GM23338 (cell line): Measurements from ENCODE around the gene IL20RB. TPM values are rescaled to one million over a fixed set of nuclear protein-coding genes. Genes with fewer than 3 reads are reported as not detected.
"Not testable (repeated sequence)": the region's sequence is repeated elsewhere in the genome, so short reads cannot be mapped to it uniquely, and the experiment has no call there.

ENCODE experiments used
- ATAC-seq: fragments of 200-7000 bp; cut with Tn5 transposase; 3 replicates; pipeline ENCODE4 v1.9.1; 2020
- DNase-seq: peaks from one replicate; pipeline ENCODE4 v3.0.0-alpha.2; 2015; ENCODE audit warnings: low spot score
- H2AFZ ChIP-seq: fragments of 200-600 bp; sonication (generic); 2 replicates; pipeline ENCODE4 v1.8.0; 2016; ENCODE audit warnings: antibody characterized with exemption, mild to moderate bottlenecking, moderate library complexity
- H3F3A ChIP-seq: fragments of 200-600 bp; sonication (generic); replicated peaks from 2 replicates; pipeline ENCODE4 v1.8.0; 2017; ENCODE audit warnings: antibody characterized with exemption, mixed run types, low read depth
- H3K27ac ChIP-seq: fragments of 200-600 bp; sonication (generic); 2 replicates; pipeline ENCODE4 v1.6.1; 2016; ENCODE audit warnings: low read depth
- H3K27me3 ChIP-seq: fragments of 200-600 bp; sonication (generic); 2 replicates; pipeline ENCODE4 v1.8.0; 2016; ENCODE audit warnings: mild to moderate bottlenecking, mixed run types, moderate library complexity; ENCODE audit not compliant: insufficient read depth
- H3K36me3 ChIP-seq: fragments of 200-600 bp; sonication (generic); 2 replicates; pipeline ENCODE4 v1.8.0; 2016; ENCODE audit warnings: mild to moderate bottlenecking; ENCODE audit not compliant: insufficient read depth
- H3K4me1 ChIP-seq: fragments of 200-600 bp; sonication (generic); 2 replicates; pipeline ENCODE4 v1.8.0; 2016; ENCODE audit warnings: mild to moderate bottlenecking, moderate library complexity; ENCODE audit not compliant: insufficient read depth
- H3K4me2 ChIP-seq: fragments of 200-600 bp; sonication (generic); 2 replicates; pipeline ENCODE4 v1.7.1; 2017; ENCODE audit warnings: mixed run types
- H3K4me3 ChIP-seq: fragments of 200-600 bp; sonication (generic); 2 replicates; pipeline ENCODE4 v1.6.1; 2016; ENCODE audit warnings: mixed run types
- H3K79me2 ChIP-seq: fragments of 200-600 bp; sonication (generic); replicated peaks from 2 replicates; pipeline ENCODE4 v1.8.0; 2017; ENCODE audit warnings: mild to moderate bottlenecking; ENCODE audit not compliant: insufficient read depth
- H3K9me2 ChIP-seq: fragments of 200-600 bp; sonication (generic); 2 replicates; pipeline ENCODE4 v1.8.0; 2017; ENCODE audit not compliant: insufficient read depth
- H4K20me1 ChIP-seq: fragments of 200-600 bp; sonication (generic); replicated peaks from 2 replicates; pipeline ENCODE4 v1.8.0; 2017; ENCODE audit warnings: mild to moderate bottlenecking; ENCODE audit not compliant: insufficient read depth
- H3K27ac Mint-ChIP-seq: 2 replicates; pipeline ENCODE4 v1.8.0; 2020; ENCODE audit warnings: inconsistent platforms, mild to moderate bottlenecking, moderate library complexity, mixed read lengths
- H3K27me3 Mint-ChIP-seq: 3 replicates; pipeline ENCODE4 v1.8.0; 2022; ENCODE audit warnings: low read depth, mild to moderate bottlenecking, moderate library complexity, mixed read lengths, inconsistent platforms; ENCODE audit not compliant: insufficient read depth, poor library complexity
- H3K36me3 Mint-ChIP-seq: 3 replicates; pipeline ENCODE4 v1.8.0; 2021; ENCODE audit warnings: low read depth, mild to moderate bottlenecking, inconsistent platforms, moderate library complexity, mixed read lengths
- H3K4me1 Mint-ChIP-seq: 3 replicates; pipeline ENCODE4 v1.8.0; 2020; ENCODE audit warnings: mild to moderate bottlenecking, inconsistent platforms, mixed read lengths
- H3K4me3 Mint-ChIP-seq: 3 replicates; pipeline ENCODE4 v1.8.0; 2021; ENCODE audit warnings: moderate library complexity, mild to moderate bottlenecking, inconsistent platforms, mixed read lengths
- H3K9me3 Mint-ChIP-seq: 3 replicates; pipeline ENCODE4 v1.8.0; 2020; ENCODE audit warnings: moderate library complexity, mild to moderate bottlenecking, inconsistent platforms, mixed read lengths
- EZH2 ChIP-seq: fragments of 200-600 bp; sonication (generic); IDR thresholded peaks from one replicate; pipeline ENCODE4 v1.8.0; 2017; ENCODE audit warnings: antibody characterized with exemption, mild to moderate bottlenecking, low read depth; ENCODE audit not compliant: unreplicated experiment
- EZH2phosphoT487 ChIP-seq: fragments of 200-600 bp; sonication (generic); IDR thresholded peaks from one replicate; pipeline ENCODE4 v1.8.1; 2018; ENCODE audit warnings: antibody characterized with exemption; ENCODE audit not compliant: unreplicated experiment
- NANOG ChIP-seq: IDR thresholded peaks from 2 replicates; pipeline ENCODE4 v1.6.1; 2016; ENCODE audit warnings: antibody characterized with exemption, borderline replicate concordance
- POLR2AphosphoS5 ChIP-seq: IDR thresholded peaks from 2 replicates; pipeline ENCODE4 v1.6.1; 2016; ENCODE audit warnings: antibody characterized with exemption, low read depth
- ZNF331 ChIP-seq: fragments of 250-450 bp; sonication (Bioruptor Pico); IDR thresholded peaks from 2 replicates; pipeline ENCODE4 v1.5.0; 2020; ENCODE audit warnings: low read depth, mild to moderate bottlenecking, moderate library complexity
- polyA plus RNA-seq: library from polyadenylated mRNA; unstranded; fragments of >200 nt; fragmentation: Nextera tagmentation; extraction: Ambion mirVana; gene quantifications from 2 replicates; pipeline ENCODE4 v1.2.1, GENCODE V29; 2016
- total RNA-seq: library from RNA; depleted of rRNA; stranded (reverse); fragments of >200 nt; shearing (Covaris generic); gene quantifications from 2 replicates; pipeline ENCODE4 v1.2.3, GENCODE V29; 2014
- TF ChIP-seq, protein P1 (sequence below): fragments of 250-450 bp; sonication (Bioruptor Pico); IDR thresholded peaks from 2 replicates; pipeline ENCODE4 v1.5.0; 2020; ENCODE audit warnings: mild to moderate bottlenecking, moderate library complexity

IL20RB gene
- total and polyA plus RNA-seq, 2 experiments from 2014 or later = 1.7 to 4.6 TPM

DNA sequence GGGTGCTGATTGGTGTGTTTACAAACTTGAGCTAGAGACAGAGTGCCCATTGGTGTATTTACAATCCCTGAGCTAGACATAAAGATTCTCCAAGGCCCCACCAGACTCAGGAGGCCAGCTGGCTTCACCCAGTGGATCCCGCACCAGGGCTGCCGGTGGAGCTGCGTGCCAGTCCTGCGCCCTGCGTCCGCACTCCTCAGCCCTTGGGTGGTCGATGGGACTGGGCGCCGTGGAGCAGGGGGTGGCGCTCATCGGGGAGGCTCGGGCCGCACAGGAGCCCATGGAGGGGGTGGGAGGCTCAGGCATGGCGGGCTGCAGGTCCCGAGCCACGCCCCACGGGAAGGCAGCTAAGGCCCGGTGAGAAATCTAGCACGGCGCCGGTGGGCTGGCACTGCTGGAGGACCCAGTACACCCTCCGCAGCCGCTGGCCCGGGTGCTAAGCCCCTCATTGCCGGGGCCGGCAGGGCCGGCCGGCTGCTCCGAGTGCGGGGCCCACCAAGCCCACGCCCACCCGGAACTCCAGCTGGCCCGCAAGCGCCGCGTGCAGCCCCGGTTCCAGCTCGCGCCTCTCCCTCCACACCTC lies 29.7 kb downstream of the IL20RB start:
- not testable (repeated sequence) for DNase-seq, H4K20me1 ChIP-seq, H3K27ac Mint-ChIP-seq, H3K4me3 Mint-ChIP-seq, H3K4me1 Mint-ChIP-seq, H3K27me3 Mint-ChIP-seq, H3K36me3 ChIP-seq, H3F3A ChIP-seq, H3K27ac ChIP-seq, H3K9me2 ChIP-seq, H3K4me2 ChIP-seq, H3K79me2 ChIP-seq, H3K4me3 ChIP-seq, ATAC-seq, H3K4me1 ChIP-seq, H2AFZ ChIP-seq, H3K27me3 ChIP-seq
- Mint-ChIP-seq H3K9me3 (peaks cover 21% of the 10 kb centered on the region), H3K36me3 (peaks cover 23% of the 10 kb centered on the region)

DNA sequence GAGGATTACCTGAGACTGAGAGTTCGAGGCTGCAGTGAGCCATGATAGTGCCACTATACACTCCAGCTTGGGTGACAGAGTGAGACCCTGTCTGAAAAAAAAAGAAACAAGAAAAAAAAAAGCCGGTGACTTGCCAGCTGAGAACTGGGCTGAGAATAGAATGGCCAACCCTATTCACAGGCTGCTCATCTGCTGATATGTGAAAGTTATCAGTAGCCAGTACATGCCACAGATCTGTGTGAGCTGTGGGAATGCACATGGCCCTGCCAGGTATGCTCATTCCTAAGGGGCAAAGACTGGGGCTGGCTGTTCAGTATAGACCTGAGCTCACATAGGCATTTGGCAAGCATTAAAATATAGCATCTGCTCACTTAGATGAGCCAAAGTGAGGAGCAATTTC lies 30.9 kb downstream of the IL20RB start:
- Histone ChIP-seq H3K36me3 (no peaks in the 10 kb centered on the region), H4K20me1 (no peaks in the 10 kb centered on the region), H3F3A (no peaks in the 10 kb centered on the region), H3K4me2 (no peak overlapping the region), H3K4me1 (no peaks in the 10 kb centered on the region), H2AFZ (no peak overlapping the region), H3K27ac (no peak overlapping the region), H3K79me2 (no peaks in the 10 kb centered on the region), H3K4me3 (no peak overlapping the region), H3K27me3 (no peaks in the 10 kb centered on the region), H3K9me2 (no peaks in the 10 kb centered on the region)
- TF ChIP-seq POLR2AphosphoS5 (no peak), EZH2 (no peak), NANOG (no peak), EZH2phosphoT487 (no peak), ZNF331 (CRISPR knock-in tag) (no peak)
- TF ChIP-seq, protein P1, sequence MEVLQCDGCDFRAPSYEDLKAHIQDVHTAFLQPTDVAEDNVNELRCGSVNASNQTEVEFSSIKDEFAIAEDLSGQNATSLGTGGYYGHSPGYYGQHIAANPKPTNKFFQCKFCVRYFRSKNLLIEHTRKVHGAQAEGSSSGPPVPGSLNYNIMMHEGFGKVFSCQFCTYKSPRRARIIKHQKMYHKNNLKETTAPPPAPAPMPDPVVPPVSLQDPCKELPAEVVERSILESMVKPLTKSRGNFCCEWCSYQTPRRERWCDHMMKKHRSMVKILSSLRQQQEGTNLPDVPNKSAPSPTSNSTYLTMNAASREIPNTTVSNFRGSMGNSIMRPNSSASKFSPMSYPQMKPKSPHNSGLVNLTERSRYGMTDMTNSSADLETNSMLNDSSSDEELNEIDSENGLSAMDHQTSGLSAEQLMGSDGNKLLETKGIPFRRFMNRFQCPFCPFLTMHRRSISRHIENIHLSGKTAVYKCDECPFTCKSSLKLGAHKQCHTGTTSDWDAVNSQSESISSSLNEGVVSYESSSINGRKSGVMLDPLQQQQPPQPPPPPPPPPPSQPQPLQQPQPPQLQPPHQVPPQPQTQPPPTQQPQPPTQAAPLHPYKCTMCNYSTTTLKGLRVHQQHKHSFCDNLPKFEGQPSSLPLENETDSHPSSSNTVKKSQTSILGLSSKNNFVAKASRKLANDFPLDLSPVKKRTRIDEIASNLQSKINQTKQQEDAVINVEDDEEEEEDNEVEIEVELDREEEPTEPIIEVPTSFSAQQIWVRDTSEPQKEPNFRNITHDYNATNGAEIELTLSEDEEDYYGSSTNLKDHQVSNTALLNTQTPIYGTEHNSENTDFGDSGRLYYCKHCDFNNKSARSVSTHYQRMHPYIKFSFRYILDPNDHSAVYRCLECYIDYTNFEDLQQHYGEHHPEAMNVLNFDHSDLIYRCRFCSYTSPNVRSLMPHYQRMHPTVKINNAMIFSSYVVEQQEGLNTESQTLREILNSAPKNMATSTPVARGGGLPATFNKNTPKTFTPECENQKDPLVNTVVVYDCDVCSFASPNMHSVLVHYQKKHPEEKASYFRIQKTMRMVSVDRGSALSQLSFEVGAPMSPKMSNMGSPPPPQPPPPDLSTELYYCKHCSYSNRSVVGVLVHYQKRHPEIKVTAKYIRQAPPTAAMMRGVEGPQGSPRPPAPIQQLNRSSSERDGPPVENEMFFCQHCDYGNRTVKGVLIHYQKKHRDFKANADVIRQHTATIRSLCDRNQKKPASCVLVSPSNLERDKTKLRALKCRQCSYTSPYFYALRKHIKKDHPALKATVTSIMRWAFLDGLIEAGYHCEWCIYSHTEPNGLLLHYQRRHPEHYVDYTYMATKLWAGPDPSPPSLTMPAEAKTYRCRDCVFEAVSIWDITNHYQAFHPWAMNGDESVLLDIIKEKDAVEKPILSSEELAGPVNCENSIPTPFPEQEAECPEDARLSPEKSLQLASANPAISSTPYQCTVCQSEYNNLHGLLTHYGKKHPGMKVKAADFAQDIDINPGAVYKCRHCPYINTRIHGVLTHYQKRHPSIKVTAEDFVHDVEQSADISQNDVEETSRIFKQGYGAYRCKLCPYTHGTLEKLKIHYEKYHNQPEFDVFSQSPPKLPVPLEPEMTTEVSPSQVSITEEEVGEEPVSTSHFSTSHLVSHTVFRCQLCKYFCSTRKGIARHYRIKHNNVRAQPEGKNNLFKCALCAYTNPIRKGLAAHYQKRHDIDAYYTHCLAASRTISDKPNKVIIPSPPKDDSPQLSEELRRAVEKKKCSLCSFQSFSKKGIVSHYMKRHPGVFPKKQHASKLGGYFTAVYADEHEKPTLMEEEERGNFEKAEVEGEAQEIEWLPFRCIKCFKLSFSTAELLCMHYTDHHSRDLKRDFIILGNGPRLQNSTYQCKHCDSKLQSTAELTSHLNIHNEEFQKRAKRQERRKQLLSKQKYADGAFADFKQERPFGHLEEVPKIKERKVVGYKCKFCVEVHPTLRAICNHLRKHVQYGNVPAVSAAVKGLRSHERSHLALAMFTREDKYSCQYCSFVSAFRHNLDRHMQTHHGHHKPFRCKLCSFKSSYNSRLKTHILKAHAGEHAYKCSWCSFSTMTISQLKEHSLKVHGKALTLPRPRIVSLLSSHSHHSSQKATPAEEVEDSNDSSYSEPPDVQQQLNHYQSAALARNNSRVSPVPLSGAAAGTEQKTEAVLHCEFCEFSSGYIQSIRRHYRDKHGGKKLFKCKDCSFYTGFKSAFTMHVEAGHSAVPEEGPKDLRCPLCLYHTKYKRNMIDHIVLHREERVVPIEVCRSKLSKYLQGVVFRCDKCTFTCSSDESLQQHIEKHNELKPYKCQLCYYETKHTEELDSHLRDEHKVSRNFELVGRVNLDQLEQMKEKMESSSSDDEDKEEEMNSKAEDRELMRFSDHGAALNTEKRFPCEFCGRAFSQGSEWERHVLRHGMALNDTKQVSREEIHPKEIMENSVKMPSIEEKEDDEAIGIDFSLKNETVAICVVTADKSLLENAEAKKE (CRISPR knock-in tag) = no peak
- Mint-ChIP-seq H3K9me3 (peaks cover 21% of the 10 kb centered on the region), H3K4me1 (no peaks in the 10 kb centered on the region), H3K27me3 (peaks cover 6% of the 10 kb centered on the region), H3K4me3 (no peak overlapping the region), H3K27ac (no peak overlapping the region), H3K36me3 (peaks cover 23% of the 10 kb centered on the region)
- DNase-seq (no peak), ATAC-seq (no peak)
